HG02571 (cell line): Measurements from ENCODE around the gene NUDT8.
A peak's percentile ranks its signal among the peaks of the same experiment; 100 is the strongest.
"Not testable (repeated sequence)": the region's sequence is repeated elsewhere in the genome, so short reads cannot be mapped to it uniquely, and the experiment has no call there.

Experiments
- ATAC-seq: cut with Tn5 transposase; IDR thresholded peaks from one replicate; pipeline ENCODE4 v1.9.1; 2021; ENCODE audit warnings: mild to moderate bottlenecking, moderate library complexity; ENCODE audit not compliant: unreplicated experiment

The NUDT8 gene

GRCh38 chr11:67660752-67661151, 31.0 kb upstream of the NUDT8 start:
- not testable (repeated sequence) for ATAC-seq

GRCh38 chr11:67659651-67660165, 30.0 kb upstream of the NUDT8 start:
- ATAC-seq: not testable (repeated sequence)

- ATAC-seq: no peak
Measured at GRCh38 chr11:67657300-67657699, 27.6 kb upstream of the NUDT8 start.

- ATAC-seq: no peak
Measured at GRCh38 chr11:67656278-67656922, 26.7 kb upstream of the NUDT8 start.

- no peak for ATAC-seq
Measured at GRCh38 chr11:67654225-67654624, 24.5 kb upstream of the NUDT8 start.

GRCh38 chr11:67652965-67653845, 23.5 kb upstream of the NUDT8 start:
- no peak for ATAC-seq

- no peak for ATAC-seq
Measured at GRCh38 chr11:67651976-67652781, 22.4 kb upstream of the NUDT8 start.

- no peak for ATAC-seq
Measured at GRCh38 chr11:67649634-67650510, 20.1 kb upstream of the NUDT8 start.

GRCh38 chr11:67648796-67649613, 19.3 kb upstream of the NUDT8 start:
- ATAC-seq: no peak

- ATAC-seq: peak; percentile 42
Measured at GRCh38 chr11:67648140-67648795, 18.5 kb upstream of the NUDT8 start.

- no peak for ATAC-seq
Measured at GRCh38 chr11:67647471-67647870, 17.7 kb upstream of the NUDT8 start.

- ATAC-seq: no peak
Measured at GRCh38 chr11:67646535-67647336, 17.0 kb upstream of the NUDT8 start.

GRCh38 chr11:67645521-67646461, 16.1 kb upstream of the NUDT8 start:
- ATAC-seq: no peak

- ATAC-seq: no peak
Measured at GRCh38 chr11:67644472-67645418, 15.0 kb upstream of the NUDT8 start.

GRCh38 chr11:67644042-67644441, 14.3 kb upstream of the NUDT8 start:
- no peak for ATAC-seq
